ENCODE measurements around the gene ABCG5.

The ABCG5 gene

GRCh38 chr2:43806719-43807031 lies 32.0 kb downstream of the ABCG5 start:
- Histone ChIP-seq H3K27ac (ENCODE audit: low read depth, low read length, severe bottlenecking) (no peak overlapping the region), H3K9me3 (ENCODE audit: control insufficient read depth, low read length) (no peaks in the 10 kb centered on the region), H3K4me1 (ENCODE audit: control insufficient read depth, insufficient read depth, low read length, poor library complexity, severe bottlenecking) (no peaks in the 10 kb centered on the region), H3K4me3 (ENCODE audit: extremely low read depth, insufficient read depth, low read length, poor library complexity, severe bottlenecking) (no peak overlapping the region), H3K36me3 (ENCODE audit: control insufficient read depth, insufficient read depth, low read length) (no peaks in the 10 kb centered on the region)
- WGBS, 2 experiments (ENCODE audit: insufficient coverage in 2 of 2) = 100% methylated on average over 1 of the region's 2 CpGs; no CpG with 5 or more reads in 1 of the 2 experiments

DNA sequence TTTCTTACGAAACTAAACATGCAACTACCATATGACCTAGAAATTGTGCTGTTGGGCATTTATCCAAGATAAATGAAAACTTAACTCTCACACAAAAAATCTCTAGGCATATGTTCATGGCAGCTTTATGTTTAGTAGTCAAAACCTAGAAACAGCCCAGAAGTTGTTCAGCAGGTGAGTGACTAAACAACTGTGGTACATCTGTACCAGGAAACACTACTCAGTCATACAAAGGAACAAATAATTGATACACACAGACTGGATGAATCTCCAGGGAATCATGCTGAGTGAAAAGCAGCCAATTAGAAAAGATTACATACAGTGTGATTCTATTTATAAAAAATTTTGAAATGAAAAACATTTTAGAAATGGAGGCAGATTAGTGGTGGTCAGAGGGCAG lies 35.5 kb downstream of the ABCG5 start:
- H3K4me3 ChIP-seq (ENCODE audit: extremely low read depth, insufficient read depth, low read length, poor library complexity, severe bottlenecking) = no peak overlapping the region
- no CpG with 5 or more reads among the region's 1 CpG for WGBS, 2 experiments (ENCODE audit: insufficient coverage in 2 of 2)
- no peaks in the 10 kb centered on the region for H3K4me1 ChIP-seq (ENCODE audit: control insufficient read depth, insufficient read depth, low read length, poor library complexity, severe bottlenecking)
- no peaks in the 10 kb centered on the region for H3K36me3 ChIP-seq (ENCODE audit: control insufficient read depth, insufficient read depth, low read length)
- H3K9me3 ChIP-seq (ENCODE audit: control insufficient read depth, low read length) = no peaks in the 10 kb centered on the region
- no peak overlapping the region for H3K27ac ChIP-seq (ENCODE audit: low read depth, low read length, severe bottlenecking)

DNA sequence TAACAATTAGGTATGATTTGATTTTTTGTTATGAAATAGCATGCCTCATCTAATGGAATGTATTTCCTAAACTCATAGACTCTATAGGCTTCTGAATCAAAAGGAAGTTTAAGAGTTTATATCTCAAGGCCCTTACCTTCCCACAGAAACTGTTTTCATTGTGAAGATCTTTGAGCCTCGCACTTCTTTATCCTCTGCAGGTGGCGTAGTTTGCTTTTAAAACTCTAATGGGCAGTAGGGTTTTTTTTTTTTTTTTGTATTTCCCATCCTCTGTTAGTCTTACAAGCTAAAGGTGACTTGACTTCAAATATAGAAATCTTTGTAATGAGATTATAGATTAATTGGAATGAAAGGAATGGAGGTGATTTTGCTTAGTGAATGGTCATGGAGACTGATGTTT lies 36.5 kb downstream of the ABCG5 start:
- H3K27ac ChIP-seq (ENCODE audit: low read depth, low read length, severe bottlenecking) = no peak overlapping the region
- WGBS, 2 experiments (ENCODE audit: insufficient coverage in 2 of 2) = no CpG with 5 or more reads among the region's 2 CpGs
- H3K4me1 ChIP-seq (ENCODE audit: control insufficient read depth, insufficient read depth, low read length, poor library complexity, severe bottlenecking) = no peaks in the 10 kb centered on the region
- H3K36me3 ChIP-seq (ENCODE audit: control insufficient read depth, insufficient read depth, low read length) = no peaks in the 10 kb centered on the region
- H3K4me3 ChIP-seq (ENCODE audit: extremely low read depth, insufficient read depth, low read length, poor library complexity, severe bottlenecking) = no peak overlapping the region
- H3K9me3 ChIP-seq (ENCODE audit: control insufficient read depth, low read length) = no peaks in the 10 kb centered on the region

GRCh38 chr2:43800894-43801293 lies 37.7 kb downstream of the ABCG5 start:
- Histone ChIP-seq H3K9me3 (ENCODE audit: control insufficient read depth, low read length) (no peaks in the 10 kb centered on the region), H3K4me3 (ENCODE audit: extremely low read depth, insufficient read depth, low read length, poor library complexity, severe bottlenecking) (no peak overlapping the region), H3K4me1 (ENCODE audit: control insufficient read depth, insufficient read depth, low read length, poor library complexity, severe bottlenecking) (no peaks in the 10 kb centered on the region), H3K27ac (ENCODE audit: low read depth, low read length, severe bottlenecking) (no peak overlapping the region), H3K36me3 (ENCODE audit: control insufficient read depth, insufficient read depth, low read length) (no peaks in the 10 kb centered on the region)

- WGBS, 2 experiments (ENCODE audit: insufficient coverage in 2 of 2) = 51 to 77% methylated on average over 2 to 4 of the region's 4 CpGs
- Histone ChIP-seq H3K4me1 (ENCODE audit: control insufficient read depth, insufficient read depth, low read length, poor library complexity, severe bottlenecking) (no peaks in the 10 kb centered on the region), H3K27ac (ENCODE audit: low read depth, low read length, severe bottlenecking) (no peak overlapping the region), H3K36me3 (ENCODE audit: control insufficient read depth, insufficient read depth, low read length) (no peaks in the 10 kb centered on the region), H3K4me3 (ENCODE audit: extremely low read depth, insufficient read depth, low read length, poor library complexity, severe bottlenecking) (no peak overlapping the region), H3K9me3 (ENCODE audit: control insufficient read depth, low read length) (no peaks in the 10 kb centered on the region)
Observed at GRCh38 chr2:43798300-43798699, 40.3 kb downstream of the ABCG5 start.

DNA sequence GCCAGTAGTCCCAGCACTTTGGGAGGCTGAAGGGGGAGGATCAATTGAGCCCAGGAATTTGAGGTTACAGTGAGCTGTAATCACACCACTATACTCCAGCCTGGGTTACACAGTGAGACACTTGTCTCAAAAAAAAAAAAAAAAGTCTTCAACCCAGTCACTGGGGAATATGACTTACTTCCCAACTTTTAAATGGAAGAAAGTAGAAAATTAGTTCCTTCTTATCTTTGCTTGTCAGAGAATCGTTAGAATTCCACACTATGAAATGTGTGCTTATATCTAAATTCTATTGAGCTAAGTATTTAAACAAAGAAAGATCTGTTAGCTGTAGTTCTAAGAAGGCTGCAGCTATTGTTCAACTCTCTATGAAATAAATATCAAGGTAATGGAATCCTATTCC lies 42.4 kb downstream of the ABCG5 start:
- no peaks in the 10 kb centered on the region for H3K9me3 ChIP-seq (ENCODE audit: control insufficient read depth, low read length)
- H3K4me3 ChIP-seq (ENCODE audit: extremely low read depth, insufficient read depth, low read length, poor library complexity, severe bottlenecking) = no peak overlapping the region
- H3K4me1 ChIP-seq (ENCODE audit: control insufficient read depth, insufficient read depth, low read length, poor library complexity, severe bottlenecking) = no peaks in the 10 kb centered on the region
- H3K36me3 ChIP-seq (ENCODE audit: control insufficient read depth, insufficient read depth, low read length) = no peaks in the 10 kb centered on the region
- no CpG with 5 or more reads among the region's 1 CpG for WGBS, 2 experiments (ENCODE audit: insufficient coverage in 2 of 2)
- no peak overlapping the region for H3K27ac ChIP-seq (ENCODE audit: low read depth, low read length, severe bottlenecking)

DNA sequence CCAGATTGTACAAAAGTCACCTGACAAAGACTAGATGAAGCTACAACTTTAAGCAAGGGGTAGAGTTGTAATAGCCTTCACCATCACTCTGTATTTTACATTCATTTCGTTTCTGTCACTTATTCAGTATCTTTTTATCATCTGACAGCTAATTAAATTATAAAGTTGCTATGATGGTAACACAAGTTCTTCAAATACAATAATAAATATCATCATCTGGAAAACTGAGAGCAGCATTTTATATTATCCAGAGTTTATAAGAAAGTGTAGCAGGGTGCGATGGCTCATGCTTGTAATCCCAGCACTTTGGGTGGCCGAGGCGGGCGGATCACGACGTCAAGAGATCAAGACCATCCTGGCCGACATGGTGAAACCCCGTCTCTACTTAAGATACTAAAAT lies 43.7 kb downstream of the ABCG5 start:
- no peaks in the 10 kb centered on the region for H3K4me1 ChIP-seq (ENCODE audit: control insufficient read depth, insufficient read depth, low read length, poor library complexity, severe bottlenecking)
- H3K9me3 ChIP-seq (ENCODE audit: control insufficient read depth, low read length) = no peaks in the 10 kb centered on the region
- 100% methylated on average over 2 to 3 of the region's 9 CpGs for WGBS, 2 experiments (ENCODE audit: insufficient coverage in 2 of 2)
- H3K27ac ChIP-seq (ENCODE audit: low read depth, low read length, severe bottlenecking) = no peak overlapping the region
- H3K36me3 ChIP-seq (ENCODE audit: control insufficient read depth, insufficient read depth, low read length) = no peaks in the 10 kb centered on the region
- H3K4me3 ChIP-seq (ENCODE audit: extremely low read depth, insufficient read depth, low read length, poor library complexity, severe bottlenecking) = no peak overlapping the region

GRCh38 chr2:43792653-43793052 lies 46.0 kb downstream of the ABCG5 start:
- Histone ChIP-seq H3K9me3 (ENCODE audit: control insufficient read depth, low read length) (no peaks in the 10 kb centered on the region), H3K4me3 (ENCODE audit: extremely low read depth, insufficient read depth, low read length, poor library complexity, severe bottlenecking) (no peak overlapping the region), H3K36me3 (ENCODE audit: control insufficient read depth, insufficient read depth, low read length) (no peaks in the 10 kb centered on the region), H3K27ac (ENCODE audit: low read depth, low read length, severe bottlenecking) (no peak overlapping the region), H3K4me1 (ENCODE audit: control insufficient read depth, insufficient read depth, low read length, poor library complexity, severe bottlenecking) (no peaks in the 10 kb centered on the region)
- no CpG with 5 or more reads among the region's 3 CpGs for WGBS, 2 experiments (ENCODE audit: insufficient coverage in 2 of 2)

- no peaks in the 10 kb centered on the region for H3K4me1 ChIP-seq (ENCODE audit: control insufficient read depth, insufficient read depth, low read length, poor library complexity, severe bottlenecking)
- no peaks in the 10 kb centered on the region for H3K9me3 ChIP-seq (ENCODE audit: control insufficient read depth, low read length)
- 100% methylated on average over 1 of the region's 2 CpGs; no CpG with 5 or more reads in 1 of the 2 experiments for WGBS, 2 experiments (ENCODE audit: insufficient coverage in 2 of 2)
- no peak overlapping the region for H3K27ac ChIP-seq (ENCODE audit: low read depth, low read length, severe bottlenecking)
- no peak overlapping the region for H3K4me3 ChIP-seq (ENCODE audit: extremely low read depth, insufficient read depth, low read length, poor library complexity, severe bottlenecking)
- H3K36me3 ChIP-seq (ENCODE audit: control insufficient read depth, insufficient read depth, low read length) = no peaks in the 10 kb centered on the region
Observed at GRCh38 chr2:43791035-43791765, 47.4 kb downstream of the ABCG5 start.

DNA sequence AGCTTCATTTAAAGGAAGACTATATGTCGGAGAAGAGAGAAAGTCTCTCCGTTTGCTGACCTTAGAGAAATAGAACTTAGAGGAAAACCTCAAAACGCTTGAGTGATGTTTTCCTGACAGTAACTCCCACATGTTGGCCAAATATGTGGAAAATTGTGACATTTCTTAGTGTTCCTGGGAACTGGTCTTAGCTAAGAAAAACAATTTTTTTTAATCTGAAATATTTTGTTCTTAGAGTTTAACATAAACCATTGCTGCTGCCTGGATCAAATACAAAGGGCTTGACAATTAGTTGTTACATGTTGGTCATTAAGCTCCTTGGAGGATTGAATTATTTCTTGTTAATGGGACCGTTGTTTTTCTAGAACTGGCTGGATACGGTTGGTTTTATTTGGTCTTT lies 48.5 kb downstream of the ABCG5 start:
- WGBS, 2 experiments (ENCODE audit: insufficient coverage in 2 of 2) = 83 to 100% methylated on average over 3 of the region's 5 CpGs
- H3K4me1 ChIP-seq (ENCODE audit: control insufficient read depth, insufficient read depth, low read length, poor library complexity, severe bottlenecking) = no peaks in the 10 kb centered on the region
- H3K9me3 ChIP-seq (ENCODE audit: control insufficient read depth, low read length) = no peaks in the 10 kb centered on the region
- H3K36me3 ChIP-seq (ENCODE audit: control insufficient read depth, insufficient read depth, low read length) = no peaks in the 10 kb centered on the region
- no peak overlapping the region for H3K4me3 ChIP-seq (ENCODE audit: extremely low read depth, insufficient read depth, low read length, poor library complexity, severe bottlenecking)
- H3K27ac ChIP-seq (ENCODE audit: low read depth, low read length, severe bottlenecking) = no peak overlapping the region

- Histone ChIP-seq H3K36me3 (ENCODE audit: control insufficient read depth, insufficient read depth, low read length) (no peaks in the 10 kb centered on the region), H3K27ac (ENCODE audit: low read depth, low read length, severe bottlenecking) (no peak overlapping the region), H3K9me3 (ENCODE audit: control insufficient read depth, low read length) (no peaks in the 10 kb centered on the region), H3K4me3 (ENCODE audit: extremely low read depth, insufficient read depth, low read length, poor library complexity, severe bottlenecking) (no peak overlapping the region), H3K4me1 (ENCODE audit: control insufficient read depth, insufficient read depth, low read length, poor library complexity, severe bottlenecking) (no peaks in the 10 kb centered on the region)
- WGBS, 2 experiments (ENCODE audit: insufficient coverage in 2 of 2) = no CpG with 5 or more reads among the region's 1 CpG
Observed at GRCh38 chr2:43788646-43789045, 50.0 kb downstream of the ABCG5 start.

Measured in mesodermal cell (in vitro differentiated cells).